ENCODE results near the gene COX11. TPM values are rescaled to one million over a fixed set of nuclear protein-coding genes. Genes with fewer than 3 reads are reported as not detected.

The COX11 gene
- total and polyA plus RNA-seq, 2 donors from 2014 or later: 52.7 to 64.9 TPM

DNA sequence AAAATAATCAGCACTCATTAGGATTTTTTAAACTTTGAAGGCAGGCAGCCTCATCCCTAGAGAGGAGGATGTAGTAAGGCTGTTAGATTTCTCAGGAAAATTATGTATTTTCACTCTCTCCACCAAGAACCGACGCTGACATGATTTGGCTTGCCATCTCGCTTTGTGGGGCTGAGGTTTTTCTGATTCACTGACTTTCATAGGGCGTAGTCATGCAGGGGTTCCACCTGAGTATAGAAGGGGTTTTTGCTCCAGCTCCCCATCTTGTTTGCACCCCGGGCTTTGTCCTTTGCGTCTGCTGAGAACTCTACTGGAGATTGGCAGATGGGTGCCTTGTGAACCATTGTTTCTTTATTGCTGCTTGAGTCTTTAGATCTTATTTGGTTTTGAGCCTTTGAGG, 47.6 kb downstream of the COX11 start:
- peaks cover 8 to 33% (median 12%) of the 10 kb centered on the region in 3 donors for H3K36me3 ChIP-seq (ENCODE audit: control insufficient read depth in 2 of 3, insufficient read depth in 3 of 3, low read length in 3 of 3)
- no peaks in the 10 kb centered on the region for H3K9me3 ChIP-seq (ENCODE audit: control insufficient read depth in 2 of 3, insufficient read depth in 1 of 3, low read length in 3 of 3)
- H3K27ac ChIP-seq (ENCODE audit: low read depth in 2 of 2, low read length in 2 of 2): no peak overlapping the region
- H3K4me1 ChIP-seq (ENCODE audit: control insufficient read depth in 2 of 3, insufficient read depth in 2 of 3, low read depth in 1 of 3, low read length in 3 of 3): no peaks in the 10 kb centered on the region
- H3K4me3 ChIP-seq (ENCODE audit: low read length in 3 of 3): no peak overlapping the region
- no peak overlapping the region for H3K9ac ChIP-seq (ENCODE audit: low read length in 3 of 3)
- TF ChIP-seq, protein P1, sequence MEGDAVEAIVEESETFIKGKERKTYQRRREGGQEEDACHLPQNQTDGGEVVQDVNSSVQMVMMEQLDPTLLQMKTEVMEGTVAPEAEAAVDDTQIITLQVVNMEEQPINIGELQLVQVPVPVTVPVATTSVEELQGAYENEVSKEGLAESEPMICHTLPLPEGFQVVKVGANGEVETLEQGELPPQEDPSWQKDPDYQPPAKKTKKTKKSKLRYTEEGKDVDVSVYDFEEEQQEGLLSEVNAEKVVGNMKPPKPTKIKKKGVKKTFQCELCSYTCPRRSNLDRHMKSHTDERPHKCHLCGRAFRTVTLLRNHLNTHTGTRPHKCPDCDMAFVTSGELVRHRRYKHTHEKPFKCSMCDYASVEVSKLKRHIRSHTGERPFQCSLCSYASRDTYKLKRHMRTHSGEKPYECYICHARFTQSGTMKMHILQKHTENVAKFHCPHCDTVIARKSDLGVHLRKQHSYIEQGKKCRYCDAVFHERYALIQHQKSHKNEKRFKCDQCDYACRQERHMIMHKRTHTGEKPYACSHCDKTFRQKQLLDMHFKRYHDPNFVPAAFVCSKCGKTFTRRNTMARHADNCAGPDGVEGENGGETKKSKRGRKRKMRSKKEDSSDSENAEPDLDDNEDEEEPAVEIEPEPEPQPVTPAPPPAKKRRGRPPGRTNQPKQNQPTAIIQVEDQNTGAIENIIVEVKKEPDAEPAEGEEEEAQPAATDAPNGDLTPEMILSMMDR (IDR thresholded peaks at IDR 0.05; ENCODE audit: borderline replicate concordance, extremely low read depth, insufficient read depth): no peak
- FAIRE-seq (no peak), DNase-seq (no peak)
- intact Hi-C loops (cut with DNase I): no loop called here
- H3K27me3 ChIP-seq (ENCODE audit: control insufficient read depth, insufficient read depth, low read length): no peaks in the 10 kb centered on the region

DNA sequence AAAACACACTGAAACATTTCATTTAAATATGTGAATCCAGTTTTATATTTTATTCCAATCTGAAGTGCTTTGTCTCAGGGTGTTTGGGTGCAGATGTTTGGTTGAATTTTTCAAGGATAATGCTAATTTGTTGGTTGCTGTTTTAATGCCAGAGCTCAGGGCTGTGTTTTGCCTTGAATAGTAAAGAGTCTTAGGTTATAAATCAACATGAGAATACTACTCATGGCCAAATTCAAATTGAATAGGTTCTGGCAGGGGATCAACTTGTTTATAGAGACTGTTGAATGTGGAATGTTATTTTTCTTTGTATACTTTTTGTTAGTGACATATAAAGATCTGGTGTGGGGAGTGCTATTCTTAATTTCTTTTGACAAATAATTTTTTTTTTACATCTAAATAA, 49.0 kb downstream of the COX11 start:
- TF ChIP-seq, protein P1 (IDR thresholded peaks at IDR 0.05; ENCODE audit: borderline replicate concordance, extremely low read depth, insufficient read depth): no peak
- Histone ChIP-seq H3K9me3 (ENCODE audit: control insufficient read depth in 2 of 3, insufficient read depth in 1 of 3, low read length in 3 of 3) (no peaks in the 10 kb centered on the region), H3K36me3 (ENCODE audit: control insufficient read depth in 2 of 3, insufficient read depth in 3 of 3, low read length in 3 of 3) (peaks cover 10 to 43% (median 12%) of the 10 kb centered on the region in 3 donors), H3K27me3 (ENCODE audit: control insufficient read depth, insufficient read depth, low read length) (no peaks in the 10 kb centered on the region), H3K9ac (ENCODE audit: low read length in 3 of 3) (no peak overlapping the region), H3K27ac (ENCODE audit: low read depth in 2 of 2, low read length in 2 of 2) (no peak overlapping the region), H3K4me1 (ENCODE audit: control insufficient read depth in 2 of 3, insufficient read depth in 2 of 3, low read depth in 1 of 3, low read length in 3 of 3) (no peaks in the 10 kb centered on the region), H3K4me3 (ENCODE audit: low read length in 3 of 3) (no peak overlapping the region)
- FAIRE-seq (no peak), DNase-seq (no peak)
- intact Hi-C loops (cut with DNase I): no loop called here

DNA sequence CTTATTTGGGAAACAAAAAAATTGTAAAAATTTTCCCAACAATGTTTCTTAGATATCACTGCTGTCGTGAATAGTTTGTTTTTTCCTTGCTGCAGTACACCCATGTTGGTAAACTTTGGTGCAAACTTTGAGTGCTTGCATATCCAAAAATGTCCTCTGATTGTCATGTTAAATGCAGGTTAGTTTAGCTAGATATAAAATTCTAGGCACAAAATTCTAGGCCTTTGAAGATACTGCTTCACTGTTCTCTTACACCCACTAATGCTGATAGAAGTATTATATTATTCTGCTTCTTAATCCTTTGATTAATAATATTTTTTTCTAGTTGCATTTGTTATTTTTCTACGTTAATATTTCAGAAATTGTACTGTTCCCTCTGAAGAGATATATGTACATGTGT, 51.7 kb downstream of the COX11 start:
- no peak overlapping the region for H3K27ac ChIP-seq (ENCODE audit: low read depth in 2 of 2, low read length in 2 of 2)
- peaks cover 10 to 46% (median 16%) of the 10 kb centered on the region in 3 donors for H3K36me3 ChIP-seq (ENCODE audit: control insufficient read depth in 2 of 3, insufficient read depth in 3 of 3, low read length in 3 of 3)
- intact Hi-C loops (cut with DNase I): no loop called here
- no peaks in the 10 kb centered on the region for H3K27me3 ChIP-seq (ENCODE audit: control insufficient read depth, insufficient read depth, low read length)
- no peak overlapping the region for H3K9ac ChIP-seq (ENCODE audit: low read length in 3 of 3)
- FAIRE-seq (no peak), DNase-seq (no peak)
- no peaks in the 10 kb centered on the region for H3K4me1 ChIP-seq (ENCODE audit: control insufficient read depth in 2 of 3, insufficient read depth in 2 of 3, low read depth in 1 of 3, low read length in 3 of 3)
- TF ChIP-seq, protein P1 (IDR thresholded peaks at IDR 0.05; ENCODE audit: borderline replicate concordance, extremely low read depth, insufficient read depth): no peak
- H3K9me3 ChIP-seq (ENCODE audit: control insufficient read depth in 2 of 3, insufficient read depth in 1 of 3, low read length in 3 of 3): no peaks in the 10 kb centered on the region
- H3K4me3 ChIP-seq (ENCODE audit: low read length in 3 of 3): no peak overlapping the region

Other genes with a start within 250 kb of the COX11 start
- 85.7 TPM for gene TOM1L1, start 67.8 kb downstream of the COX11 start, total RNA-seq
- 57.7 TPM for gene TOM1L1, start 67.8 kb downstream of the COX11 start, polyA plus RNA-seq (ENCODE audit: insufficient read depth, low read depth, low replicate concordance)
- gene STXBP4, start 111 bp upstream of the COX11 start, total RNA-seq: 20.2 TPM
- gene STXBP4, start 111 bp upstream of the COX11 start, polyA plus RNA-seq (ENCODE audit: insufficient read depth, low read depth, low replicate concordance): 4.5 TPM